ENCODE data around the gene GPR84.
"Not testable (repeated sequence)": the region's sequence is repeated elsewhere in the genome, so short reads cannot be mapped to it uniquely, and the experiment has no call there.

Gene GPR84

DNA sequence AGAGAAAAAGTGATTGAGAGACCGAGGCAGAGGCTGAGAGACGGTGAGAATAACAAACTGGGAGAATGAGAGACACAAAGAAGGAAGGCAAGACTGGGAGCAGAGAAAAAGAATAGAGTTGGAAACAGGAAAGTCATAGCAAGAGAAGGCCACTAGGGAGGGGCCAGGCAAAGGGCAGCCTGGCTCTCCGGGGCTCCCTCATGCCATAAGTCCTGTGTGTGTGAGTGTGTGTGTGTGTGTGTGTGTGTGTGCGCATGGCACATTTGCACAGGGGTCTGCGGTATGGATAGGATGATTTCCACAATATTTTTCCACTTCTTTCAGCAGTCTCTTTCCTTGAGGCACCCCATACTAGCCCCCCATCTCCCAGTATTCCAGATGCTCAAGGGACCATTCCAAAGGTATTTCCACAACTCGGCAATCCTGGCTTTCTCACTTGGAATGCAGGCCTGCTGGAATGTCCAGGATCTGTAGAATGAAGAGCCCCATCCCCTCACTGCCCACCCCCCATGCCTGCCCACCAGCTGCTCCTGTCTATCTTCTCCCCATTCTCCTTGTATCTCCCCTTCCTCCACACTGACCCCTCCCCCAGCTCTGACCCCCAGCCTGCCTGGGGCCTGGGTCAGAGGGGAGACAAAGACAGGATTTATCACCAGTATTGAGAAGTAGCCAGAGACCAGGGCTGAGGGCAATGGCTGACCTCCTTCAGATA lies 9.0 kb downstream of the GPR84 start:
- DNase-seq (ENCODE audit: low read depth) = no peak

DNA sequence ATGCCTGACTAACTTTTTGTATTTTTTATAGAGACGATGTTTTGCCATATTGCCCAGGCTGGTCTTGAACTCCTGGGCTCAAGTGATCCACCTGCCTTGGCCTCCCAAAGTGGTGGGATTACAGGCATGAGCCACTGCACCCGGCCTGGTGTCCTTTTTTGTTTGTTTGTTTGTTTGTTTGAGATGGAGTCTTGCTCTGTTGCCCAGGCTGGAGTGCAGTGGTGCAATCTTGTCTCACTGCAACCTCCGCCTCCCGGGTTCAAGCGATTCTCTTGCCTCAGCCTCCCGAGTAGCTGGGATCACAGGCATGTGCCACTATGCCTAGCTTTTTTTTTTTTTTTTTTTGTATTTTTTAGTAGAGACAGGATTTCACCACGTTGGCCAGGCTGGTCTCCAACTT lies 10.0 kb downstream of the GPR84 start:
- not testable (repeated sequence) for DNase-seq (ENCODE audit: low read depth)

DNA sequence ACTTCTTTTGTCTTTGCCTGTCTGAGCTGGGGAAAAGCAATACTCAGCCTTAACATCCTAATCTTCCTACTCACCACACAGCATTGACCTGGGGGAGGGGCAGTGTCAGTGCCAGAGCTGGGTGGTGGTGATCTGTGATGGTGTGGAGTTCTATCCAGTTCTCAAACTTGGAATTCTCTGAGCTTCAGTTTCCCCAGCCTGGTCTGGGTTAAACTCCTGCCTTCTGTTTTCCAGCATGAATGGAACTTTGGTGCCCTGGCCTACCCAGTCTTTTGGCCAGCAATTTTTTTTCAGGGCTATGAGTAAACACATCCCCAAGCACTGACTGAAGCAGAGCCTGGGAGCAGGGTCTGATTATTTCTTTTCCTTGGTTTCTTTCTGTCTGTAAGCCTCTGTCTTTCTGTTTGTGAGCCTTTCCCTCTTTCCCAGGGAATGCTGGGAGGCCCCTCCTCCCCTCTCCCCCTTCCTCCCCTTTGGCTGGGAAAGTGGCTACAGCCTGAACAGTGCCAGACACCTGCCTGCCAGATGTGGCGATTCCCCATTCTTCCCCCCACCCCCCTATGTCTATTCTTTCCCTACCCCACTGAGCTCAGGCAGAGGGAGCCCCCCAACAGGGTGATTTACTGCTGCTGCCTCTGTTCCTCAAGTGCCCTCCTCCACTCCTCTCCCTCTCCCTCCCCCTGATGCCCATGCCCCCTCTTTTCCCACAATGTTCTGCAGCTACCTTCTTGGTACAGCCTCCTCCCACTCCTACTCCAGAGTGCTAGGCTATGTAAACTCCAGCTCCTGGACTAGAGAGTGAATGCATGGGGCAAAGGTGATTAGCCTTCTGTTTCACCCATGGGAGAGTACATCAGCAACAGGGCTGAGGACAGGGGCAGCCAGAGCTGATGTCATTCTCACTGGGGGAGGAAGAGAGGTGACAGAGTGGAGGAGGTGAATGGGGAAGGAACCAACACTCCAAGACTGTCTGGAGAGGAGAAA lies 11.1 kb downstream of the GPR84 start:
- DNase-seq (ENCODE audit: low read depth) = no peak

DNA sequence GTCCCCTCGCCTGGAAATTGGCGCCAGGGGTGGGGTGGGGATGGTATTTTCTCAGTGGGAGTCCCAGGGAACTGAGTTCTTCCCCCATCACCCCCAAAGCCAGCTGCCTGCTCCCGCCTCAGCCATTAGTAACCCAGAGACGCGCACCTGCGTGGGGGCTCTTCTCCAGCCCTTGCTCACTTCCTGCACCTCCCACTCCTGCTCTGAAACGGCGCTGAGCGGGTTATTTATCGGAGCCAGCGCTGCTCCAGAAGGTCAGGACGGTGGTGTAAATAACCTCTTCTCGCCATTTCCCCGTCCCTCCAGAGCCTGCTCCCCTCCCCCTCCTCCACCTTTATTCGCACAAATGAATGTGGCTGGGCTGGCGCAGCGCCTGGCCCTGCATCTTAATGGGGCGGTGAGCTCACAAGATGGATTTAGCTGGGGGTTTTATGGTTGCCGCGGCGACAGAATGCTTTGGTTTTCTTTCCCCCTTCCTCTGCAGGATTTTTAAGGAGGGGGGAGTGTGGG lies 12.2 kb downstream of the GPR84 start:
- no peak for DNase-seq (ENCODE audit: low read depth)

DNA sequence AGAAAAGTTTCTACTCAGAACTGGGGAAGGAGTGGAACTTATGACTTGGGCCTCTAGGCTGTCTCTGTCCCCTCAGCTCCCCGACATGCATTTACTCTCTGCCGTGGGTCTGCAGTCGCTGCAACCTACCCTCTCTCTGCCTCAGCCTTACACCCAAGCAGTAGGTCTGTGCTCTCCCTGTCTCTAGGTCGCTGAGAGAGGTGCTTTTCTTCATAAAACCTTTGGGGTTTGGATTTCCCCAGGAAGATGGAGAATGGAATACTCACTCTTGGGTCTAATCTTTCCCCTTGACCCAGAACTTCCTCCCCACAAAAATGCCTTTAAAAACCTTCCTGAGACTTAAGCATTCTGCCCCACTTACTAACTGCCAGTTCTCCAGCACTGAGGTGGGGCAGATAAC lies 12.9 kb downstream of the GPR84 start:
- DNase-seq (ENCODE audit: low read depth) = no peak

DNA sequence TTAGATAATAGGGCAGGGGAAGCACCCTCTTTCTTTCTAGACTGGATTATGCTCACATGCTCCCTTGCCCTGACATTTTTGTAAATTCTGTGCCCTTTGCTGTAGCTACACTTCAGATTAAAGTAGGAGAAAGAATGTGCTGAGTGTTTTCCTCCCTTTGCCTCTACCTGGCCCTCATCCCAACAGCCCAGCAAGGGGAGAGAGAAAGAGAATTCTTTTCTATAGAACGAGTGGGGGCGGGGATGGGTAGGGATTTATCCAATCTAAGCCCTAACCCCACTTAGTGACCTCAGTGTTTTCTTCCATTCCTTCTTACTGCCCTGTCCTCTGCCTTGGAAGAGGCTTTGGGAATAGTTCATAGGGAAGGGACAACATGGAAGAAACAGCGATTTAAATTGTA lies 13.5 kb downstream of the GPR84 start:
- no peak for DNase-seq (ENCODE audit: low read depth)

DNA sequence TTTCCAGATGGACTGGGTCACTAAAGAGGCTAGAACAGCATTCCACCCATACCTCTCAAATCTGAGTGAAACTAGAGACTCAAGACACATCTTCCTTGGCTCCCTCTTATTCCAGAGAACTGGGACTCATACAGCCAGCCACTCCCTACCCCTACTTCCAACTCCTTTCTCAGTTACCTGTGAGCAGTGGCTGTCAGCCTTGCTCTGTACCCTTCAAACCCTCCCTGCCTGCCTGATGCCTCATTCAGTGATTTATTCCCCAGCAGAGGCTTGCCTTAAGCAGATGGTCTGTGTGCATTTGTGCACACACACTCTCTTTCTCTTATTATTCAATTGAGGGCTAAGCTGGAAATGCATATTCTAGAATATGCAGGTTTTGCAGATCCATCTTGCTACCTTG lies 14.6 kb downstream of the GPR84 start:
- no peak for DNase-seq (ENCODE audit: low read depth)

DNA sequence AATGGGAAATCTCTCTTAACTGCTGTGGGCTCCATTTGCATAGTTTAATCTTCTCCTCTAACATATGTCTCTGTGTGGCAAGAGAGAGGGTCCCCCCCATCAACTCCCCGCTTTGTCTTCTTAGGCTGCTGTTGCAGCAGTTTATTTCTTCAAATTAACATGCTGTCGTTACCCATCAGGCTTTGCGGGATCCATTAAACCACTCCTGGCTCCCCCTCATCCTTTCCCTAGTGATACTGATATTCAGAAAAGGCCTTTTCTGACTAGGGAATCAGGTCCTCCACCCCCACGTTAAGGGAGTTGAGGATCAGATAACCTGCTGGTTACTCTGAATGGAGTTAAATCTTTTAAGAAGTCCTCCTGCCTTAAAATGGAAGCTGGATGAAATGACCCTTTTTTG lies 15.2 kb downstream of the GPR84 start:
- no peak for DNase-seq (ENCODE audit: low read depth)

DNA sequence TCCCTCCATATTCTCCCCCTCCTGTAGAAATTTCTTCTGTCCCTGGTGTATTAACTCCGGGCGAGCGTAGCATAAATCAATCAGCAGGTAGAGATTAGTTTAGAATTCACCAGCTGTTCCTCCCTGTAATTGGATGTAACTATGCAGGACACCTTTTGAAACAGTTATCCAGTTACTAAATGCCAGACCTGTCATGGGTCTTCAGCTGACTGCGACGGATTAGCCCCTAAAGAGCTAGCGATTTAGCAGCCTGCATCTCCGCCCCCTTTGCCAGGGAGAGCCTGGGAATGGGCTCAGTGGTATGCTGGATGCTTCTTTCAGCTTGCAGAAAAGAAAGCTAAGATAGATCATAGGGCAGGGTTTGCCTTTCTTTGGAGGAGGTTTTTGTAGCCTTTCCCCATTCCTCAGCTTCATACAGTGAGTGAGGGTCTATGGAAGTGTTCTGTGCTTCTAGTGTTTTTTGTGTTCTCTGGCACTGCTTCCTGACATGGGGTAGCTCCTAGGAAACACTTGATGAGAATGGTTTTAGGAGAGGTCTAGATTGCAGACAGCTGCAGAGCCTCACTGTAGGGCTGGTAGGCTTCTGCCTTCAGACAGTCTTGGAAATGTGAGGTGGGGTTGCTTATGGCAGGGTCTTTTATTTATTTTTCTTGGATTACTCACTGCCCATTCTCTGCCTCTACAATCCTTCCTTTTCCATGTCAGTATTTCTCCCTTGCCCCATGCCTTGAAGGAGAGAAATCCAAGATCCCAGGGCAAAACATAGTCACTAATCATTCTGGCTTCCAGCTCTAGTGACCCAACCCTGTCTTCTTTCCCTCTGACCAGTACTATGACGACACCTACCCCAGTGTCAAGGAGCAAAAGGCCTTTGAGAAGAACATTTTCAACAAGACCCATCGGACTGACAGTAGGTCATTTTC lies 22.6 kb downstream of the GPR84 start:
- DNase-seq (ENCODE audit: low read depth) = no peak

DNA sequence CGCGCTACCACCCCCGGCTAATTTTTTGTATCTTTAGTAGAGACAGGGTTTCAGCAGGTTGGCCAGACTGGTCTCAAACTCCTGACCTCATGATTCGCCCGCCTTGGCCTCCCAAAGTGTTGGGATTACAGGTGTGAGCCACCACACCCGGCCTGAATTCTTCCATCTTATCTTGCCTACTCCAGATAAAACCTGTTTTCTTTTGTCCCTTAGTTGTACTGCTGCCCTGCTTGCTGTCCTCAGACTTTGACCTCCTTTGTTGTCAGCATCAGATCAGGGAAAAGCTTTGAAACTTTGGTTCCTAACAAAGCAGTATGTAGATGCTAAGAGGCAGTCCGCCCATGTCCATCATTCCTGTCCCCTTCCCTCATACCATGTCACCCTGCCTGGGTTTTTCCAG lies 23.4 kb downstream of the GPR84 start:
- DNase-seq (ENCODE audit: low read depth) = no peak

DNA sequence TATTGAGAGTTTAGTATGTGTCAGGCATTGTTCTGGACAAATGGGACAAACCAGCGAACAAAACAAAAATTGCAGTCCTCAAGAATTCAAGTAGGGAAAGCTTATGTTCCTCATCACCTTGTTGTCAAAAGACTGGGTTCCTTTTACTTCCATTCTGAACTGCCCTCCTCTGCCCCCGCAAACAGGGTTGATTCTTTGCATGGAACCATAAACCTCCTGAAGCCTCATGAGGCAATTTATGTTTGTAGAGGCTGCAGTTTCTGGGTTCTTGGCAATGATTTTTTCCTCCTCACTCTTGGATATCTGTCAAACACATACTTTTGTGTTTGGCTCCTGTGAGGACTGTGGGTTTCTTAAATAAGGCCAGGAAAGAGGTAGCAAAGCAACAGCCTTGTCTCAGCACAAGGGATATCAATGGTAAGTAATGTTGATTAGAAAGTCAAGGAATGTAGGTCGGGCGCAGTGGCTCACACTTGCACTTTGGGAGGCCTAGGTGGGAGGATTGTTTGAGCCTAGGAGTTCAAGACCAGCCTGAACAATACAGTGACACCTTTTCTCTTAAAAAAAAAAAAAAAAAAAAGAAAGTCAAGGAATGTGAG lies 25.5 kb downstream of the GPR84 start:
- DNase-seq (ENCODE audit: low read depth) = no peak

DNA sequence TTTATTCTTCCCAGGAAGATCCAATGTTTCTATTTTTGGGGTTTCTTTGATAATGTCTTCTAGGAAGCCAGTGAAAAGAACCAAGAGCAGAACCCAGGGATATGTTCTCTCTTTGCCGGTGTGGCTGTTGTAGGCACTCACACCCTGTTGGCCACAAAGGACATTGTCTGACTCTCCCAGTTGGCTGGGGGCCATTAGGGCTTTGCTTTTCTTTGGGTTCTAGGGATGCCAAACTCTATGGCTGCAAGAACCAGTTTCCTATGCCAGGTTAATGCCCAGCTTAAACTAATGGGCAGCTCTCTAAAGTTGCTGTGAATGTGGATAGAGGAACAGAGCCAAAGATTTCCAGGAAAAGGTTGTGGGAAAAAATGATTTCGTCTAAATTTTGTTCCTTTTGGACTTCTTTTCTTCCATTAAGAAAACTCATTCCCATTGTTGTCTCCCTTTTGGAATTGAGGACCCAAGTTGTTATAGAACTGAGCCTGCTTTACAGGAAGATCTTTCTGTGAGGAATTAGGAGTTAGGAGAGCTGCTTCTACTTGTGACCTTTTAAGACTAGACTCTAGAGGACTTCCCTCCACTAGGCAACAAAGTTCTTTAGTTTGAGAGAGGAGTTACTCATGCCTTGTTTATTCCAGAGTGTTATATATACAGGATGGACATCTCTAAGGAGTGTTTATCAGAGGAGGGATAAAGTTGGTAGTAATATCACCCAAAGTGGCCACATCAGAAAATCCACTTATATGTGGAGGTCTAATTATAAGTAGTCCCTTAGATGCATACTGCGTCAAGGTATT lies 26.2 kb downstream of the GPR84 start:
- no peak for DNase-seq (ENCODE audit: low read depth)

DNA sequence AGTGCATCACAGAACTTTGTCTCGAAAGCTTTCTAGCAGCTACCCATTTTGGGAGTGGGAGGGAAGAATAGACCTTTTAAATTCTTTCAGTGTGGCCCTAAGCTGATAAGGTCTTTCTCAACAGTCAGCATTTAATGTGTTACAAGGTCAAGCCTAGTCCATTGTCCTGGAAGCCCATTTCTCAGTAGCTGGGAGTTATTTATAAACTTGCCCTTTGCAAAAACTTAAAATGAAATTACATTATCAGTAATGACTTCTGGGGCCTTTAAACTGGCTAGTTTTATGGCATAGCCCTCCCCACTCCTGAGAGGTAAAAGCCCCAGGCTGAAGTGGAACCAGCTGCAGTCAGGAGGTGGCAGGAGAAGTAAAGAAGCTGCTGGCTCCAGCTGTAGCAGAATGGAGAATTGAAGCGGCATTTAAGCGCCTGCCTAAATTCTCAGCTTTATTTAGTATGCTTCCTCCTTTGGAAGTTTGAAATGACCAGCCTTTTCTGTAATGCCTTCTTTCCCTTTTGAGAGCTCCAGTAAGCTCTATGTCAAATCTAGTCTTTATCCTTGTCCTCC lies 26.9 kb downstream of the GPR84 start:
- DNase-seq (ENCODE audit: low read depth) = no peak

DNA sequence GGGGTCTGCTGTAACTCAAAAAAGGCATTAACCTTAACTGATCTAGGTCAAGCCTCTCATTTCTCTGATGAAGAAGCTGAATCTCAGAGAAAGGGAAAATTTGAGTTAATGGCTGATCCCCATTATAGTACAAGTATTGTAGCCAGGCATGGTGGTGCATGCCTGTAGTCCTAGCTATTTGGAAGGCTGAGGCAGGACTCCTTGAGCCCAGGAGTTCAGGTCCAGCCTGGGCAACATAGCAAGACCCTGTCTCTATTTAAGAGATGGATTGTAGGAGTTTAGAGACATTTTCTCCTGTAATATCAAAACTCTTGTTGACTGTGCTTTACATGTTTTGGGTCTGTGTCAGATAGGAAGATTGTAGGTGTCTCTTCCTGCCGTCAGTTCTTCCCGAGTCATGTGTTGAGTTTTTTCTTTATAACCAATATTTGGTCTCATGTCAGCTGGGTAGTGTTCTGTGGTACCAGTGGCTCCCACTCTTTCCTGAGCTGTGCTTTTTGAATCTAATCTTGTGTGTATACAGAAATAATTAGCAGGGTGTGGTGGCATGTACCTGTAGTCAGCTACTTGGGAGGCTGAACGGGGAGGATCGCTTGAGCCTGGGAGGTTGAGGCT lies 30.8 kb downstream of the GPR84 start:
- no peak for DNase-seq (ENCODE audit: low read depth)

DNA sequence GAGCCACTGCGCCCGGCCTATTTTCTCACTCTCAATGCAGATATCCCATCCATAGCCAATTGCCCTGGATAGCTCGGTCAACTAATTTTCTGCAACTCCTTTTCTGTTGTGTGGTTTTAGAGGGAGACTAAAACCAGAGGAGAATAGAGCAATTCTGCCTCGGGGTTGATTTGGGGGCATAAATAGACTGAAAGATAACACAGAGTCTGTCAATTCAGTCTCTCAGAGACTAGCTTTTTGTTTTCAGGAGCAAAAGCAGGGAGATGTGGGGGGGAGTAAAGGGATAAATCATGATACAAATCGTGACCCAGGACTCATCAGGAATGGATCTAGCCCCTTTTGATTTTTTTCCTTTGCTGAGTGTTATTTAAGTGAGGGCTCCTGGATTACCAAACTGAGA lies 32.8 kb downstream of the GPR84 start:
- DNase-seq (ENCODE audit: low read depth) = no peak

DNA sequence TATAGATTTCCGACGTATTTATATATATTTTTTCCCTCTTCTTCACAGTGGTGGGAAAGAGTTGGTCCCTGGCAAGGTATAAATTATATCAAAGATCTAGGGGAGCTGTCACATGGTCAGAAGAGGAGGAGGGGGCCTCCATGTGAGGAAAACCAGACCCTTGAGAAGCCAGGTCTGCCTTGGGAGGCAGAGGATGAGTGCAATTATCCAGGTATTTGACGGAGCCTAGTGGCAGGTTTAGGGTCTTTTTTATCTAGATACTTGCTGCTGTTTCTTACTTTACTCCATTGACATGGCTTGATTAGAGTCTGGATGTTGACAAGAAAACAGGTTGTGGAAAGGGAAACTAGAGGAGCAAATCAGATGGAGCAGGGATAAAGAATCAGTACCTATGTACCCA lies 33.8 kb downstream of the GPR84 start:
- no peak for DNase-seq (ENCODE audit: low read depth)

DNA sequence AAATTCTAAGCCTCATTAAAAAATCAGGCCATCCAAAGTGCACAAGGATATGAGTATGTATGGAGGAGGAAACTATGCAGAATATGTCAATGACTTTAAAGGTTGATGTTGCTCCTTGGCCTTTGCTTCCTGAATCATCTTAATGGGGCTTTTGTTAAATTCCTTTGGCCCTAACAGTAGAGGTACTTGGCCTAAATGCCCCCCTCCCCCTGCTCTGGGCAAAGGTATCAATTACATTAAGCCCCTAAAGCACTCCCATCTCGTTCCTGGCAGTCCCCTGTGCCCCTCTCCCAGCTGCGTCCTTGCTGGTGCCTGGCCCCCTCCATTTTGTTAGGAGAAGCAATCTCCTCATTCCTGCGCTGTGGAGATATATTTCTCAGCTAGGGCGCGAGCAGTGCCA lies 34.5 kb downstream of the GPR84 start:
- no peak for DNase-seq (ENCODE audit: low read depth)

DNA sequence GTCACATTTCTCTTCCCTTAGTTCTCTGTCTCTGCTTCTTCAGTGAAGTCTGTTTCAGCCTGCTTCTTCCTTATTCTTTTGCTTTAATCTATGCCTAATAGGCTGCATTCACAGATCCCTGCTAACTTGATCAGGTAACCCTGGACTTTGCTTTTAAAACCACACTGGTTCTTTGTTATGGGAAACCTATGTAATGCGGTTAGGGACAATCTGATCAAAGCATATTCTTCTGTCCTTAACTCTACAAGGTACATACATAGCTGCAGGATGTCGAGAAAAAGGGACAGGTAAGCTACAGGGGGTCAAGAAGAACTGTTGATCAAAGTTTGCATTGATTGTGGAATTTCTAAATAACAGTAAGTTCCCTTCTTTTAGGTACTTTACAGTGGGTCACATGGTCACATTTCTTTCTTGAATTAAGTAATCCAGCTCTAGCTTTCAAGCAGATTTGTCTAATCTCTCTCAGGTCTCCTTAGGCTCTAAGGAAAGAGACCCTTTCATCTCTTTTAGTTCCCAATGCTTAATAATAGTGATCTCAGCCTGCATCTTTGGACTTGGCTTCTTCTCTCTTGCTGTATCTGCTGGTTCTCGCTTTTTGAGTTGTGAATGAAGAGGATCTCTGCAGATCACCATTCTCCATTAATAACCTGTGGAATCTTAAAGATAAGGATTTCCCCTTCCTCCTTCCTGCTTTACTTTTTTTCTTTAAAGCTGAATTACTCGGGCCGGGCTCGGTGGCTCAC lies 35.5 kb downstream of the GPR84 start:
- DNase-seq (ENCODE audit: low read depth) = no peak

DNA sequence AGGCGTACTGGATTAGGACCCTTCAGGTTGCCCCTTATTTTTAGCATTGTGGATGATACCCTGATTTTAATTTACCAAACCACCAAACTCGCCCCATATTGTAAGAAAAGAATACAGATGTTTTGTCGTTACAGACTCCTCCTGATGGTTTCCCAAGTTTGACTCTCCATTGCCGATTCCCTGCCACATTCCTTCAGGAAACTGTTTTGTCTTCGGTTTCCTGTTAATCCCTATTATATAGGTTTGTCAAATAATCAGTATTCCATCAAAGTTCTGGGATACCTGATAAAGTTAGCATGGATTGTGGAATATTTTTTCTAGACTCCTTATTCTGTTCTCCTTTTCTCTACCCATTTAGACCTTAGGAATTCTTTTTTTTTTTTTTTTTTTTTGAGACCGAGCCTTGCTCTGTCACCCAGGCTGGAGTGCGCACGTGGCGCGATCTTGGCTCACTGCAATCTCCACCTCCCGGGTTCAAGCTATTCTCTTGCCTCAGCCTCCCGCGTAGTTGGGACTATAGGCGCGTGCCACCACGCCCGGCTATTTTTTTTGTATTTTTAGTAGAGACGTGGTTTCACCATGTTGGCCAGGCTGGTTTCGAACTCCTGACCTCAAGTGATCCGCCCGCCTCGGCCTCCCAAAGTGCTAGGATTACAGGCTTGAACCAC lies 38.7 kb downstream of the GPR84 start:
- not testable (repeated sequence) for DNase-seq (ENCODE audit: low read depth)
